ENCODE results near the gene ZXDC.

Gene ZXDC

DNA sequence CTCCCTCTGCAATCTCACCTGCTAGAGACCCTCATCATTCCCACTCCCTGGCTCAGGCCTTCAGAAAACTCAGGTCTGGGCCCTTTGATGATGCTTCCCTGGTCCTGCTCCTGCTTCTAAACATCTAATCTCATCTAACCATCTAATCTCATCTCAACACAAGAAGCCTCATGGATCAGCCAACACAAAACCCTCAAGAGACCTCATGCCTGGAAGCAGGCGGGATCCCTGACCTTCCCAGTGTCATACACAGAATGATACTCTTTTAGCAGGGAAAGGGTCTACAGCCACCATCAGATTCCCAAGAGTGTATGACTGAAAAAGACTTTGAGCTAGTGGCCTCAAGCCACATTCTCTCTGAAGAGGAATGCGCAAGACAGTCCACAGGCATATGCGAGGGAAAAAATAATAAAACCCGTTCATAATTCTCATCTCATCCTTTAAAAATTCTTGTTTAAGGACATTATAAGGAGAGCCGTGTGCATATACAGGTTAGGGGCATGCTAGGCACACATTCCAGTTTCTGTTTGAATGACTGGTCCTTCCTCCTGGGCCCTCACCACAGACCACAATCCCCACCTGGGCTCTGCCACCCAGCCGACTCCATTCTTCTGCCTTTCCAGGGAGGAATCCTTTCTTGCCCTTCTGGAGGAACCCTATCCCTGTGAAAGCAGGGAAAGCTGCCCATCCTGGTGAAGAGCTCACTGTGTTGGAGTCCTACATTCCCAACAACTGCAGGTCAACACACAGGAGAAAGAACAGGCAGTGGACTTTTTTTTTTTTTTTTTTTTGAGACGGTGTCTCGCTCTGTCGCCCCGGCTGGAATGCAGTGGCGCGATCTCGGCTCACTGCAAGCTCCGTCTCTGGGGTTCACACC, 2.2 kb downstream of the ZXDC start:
- peak in 1 of 5 experiments; percentile 45 for DNase-seq

DNA sequence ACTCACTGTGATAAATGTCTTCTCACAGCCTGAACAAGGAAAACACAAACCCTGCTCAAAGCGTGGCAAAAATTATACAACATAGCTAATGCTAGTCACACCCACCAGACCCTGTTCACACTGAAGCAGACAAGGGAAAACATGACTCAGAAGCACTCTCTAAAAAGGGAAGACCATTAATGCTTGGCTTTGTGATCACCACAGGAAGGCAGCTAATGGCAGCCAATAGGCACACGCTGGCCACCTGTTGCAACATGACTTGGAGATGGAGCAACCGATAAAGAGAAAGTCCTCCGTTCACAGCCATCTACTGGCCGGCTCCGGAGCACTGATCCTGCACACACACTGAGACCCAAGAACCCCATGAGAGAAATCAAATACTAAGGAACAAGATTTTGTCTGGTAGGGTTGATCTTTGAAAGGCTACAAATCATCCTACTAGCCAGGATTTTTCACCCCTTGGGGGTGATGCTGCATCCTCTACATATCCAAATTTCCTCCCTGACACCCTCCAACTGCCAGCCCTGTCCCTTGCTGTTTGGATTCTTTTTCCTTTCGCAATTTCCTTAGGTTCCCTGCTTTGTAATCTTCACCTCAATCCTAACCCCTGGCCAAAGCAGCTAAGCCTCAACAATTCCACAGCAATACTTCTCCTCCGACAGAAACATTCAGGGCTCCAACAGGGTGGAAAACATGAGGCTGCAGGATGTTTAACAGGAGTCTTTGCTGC, 3.2 kb downstream of the ZXDC start:
- DNase-seq: no peak

DNA sequence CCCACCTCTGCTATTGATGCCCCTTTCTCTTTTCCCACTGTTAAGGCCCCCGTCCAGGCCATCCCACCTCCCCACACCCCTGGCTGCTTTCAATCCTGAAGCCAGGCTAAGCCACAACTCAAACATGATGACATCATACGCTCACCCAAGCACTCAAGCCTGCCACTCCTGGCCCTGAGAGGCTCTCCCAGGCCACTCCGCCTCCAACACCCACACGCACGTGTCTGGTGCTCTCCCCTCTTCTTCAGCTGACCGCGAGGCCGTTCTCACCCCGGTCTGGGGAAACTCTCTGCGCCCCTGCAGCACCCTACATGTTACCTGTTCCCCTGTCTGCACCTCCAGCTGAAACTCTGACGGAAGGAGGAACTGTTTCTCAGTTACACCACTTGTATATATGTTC, 6.2 kb downstream of the ZXDC start:
- no peak for DNase-seq

DNA sequence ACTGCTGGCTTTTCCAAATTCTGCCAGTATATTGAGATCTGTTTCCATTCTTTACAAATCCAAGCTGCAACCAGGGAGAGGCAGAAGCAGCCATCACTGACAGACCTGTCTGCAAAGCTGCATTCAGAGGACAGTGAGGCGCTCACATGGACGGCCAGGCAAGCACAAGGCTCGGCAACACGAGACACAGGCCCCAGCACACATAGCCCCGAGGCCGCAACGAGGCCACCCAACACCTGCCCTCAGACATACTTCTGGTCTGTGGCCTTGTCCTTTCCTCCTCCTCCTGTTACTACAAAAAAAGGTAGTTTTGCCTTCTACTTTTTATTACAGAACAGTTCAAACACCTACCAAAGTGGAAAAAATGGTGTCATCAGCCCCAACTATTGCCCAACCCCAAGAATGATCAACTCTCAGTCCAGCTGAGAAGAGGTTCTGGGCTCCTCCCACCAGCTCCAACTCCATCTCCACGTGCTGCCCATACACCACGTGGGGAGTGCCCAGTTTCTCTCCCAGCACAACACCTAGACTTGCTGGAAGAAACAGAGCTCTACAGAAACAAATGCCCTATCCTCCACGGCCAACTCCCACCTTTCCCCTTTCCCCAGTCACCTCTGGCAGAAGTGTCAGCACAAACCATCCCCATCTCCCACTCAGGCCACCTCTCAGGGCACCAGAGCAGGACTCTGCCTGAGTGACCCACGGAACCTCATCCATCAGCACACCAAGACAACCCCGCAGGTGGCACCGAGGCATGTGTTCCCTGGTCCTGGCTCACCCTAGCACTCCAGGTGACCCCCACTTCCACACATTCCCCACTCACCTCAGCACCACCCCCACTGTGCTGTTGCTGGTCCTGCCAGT, 7.4 kb downstream of the ZXDC start:
- DNase-seq: no peak

DNA sequence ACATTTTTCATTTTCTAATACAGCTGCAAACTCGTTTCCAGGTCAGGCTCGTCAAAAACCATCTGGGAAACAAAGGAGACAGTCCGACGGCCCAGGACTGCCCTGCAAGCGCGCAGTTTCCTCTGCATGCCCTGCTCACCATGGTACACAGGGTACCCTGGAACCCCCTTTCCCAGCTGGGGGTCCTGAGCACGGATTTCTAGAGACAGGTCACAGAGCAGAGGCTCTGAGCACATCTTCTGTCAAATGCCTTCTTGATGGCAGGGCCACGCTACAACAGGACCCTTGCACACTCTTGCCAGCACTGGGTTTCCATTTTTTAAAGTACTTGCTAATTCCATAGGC, 8.1 kb downstream of the ZXDC start:
- no peak for DNase-seq

DNA sequence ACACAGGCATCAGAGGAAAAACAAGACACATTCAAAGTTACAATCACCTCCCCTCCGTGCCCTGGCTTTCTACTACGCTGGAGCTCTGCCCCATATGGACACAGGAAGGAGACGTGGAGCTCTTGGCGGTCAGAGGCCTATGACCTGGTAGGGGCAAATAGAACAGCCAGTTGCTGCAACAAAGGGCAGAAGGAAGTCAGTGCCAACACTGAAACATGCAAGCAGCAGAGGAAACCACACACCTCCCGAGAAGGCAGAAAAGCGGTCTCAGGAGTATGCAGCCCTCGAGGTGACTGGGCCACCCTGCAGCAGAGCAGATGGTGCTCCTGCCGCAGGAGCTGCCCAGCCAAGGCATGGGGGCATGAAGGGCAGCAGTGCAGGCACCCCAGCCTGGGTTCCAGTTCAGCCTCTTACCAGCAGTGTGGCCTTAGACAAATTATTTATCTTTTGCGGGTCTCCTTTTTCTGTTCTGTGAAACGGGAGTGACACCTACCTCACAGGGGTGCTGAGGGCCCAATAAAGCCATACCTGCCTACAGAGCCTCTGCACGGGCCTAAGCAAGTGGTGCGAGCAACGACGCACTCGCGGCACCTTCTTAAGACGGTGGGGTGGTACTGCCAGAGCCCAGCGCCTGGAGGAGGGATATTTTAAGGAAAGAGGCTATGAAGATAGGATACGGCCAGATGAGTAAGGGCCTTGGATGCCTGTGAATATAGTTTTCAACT, 8.6 kb downstream of the ZXDC start:
- peak in 1 of 5 experiments; percentile 42 for DNase-seq

DNA sequence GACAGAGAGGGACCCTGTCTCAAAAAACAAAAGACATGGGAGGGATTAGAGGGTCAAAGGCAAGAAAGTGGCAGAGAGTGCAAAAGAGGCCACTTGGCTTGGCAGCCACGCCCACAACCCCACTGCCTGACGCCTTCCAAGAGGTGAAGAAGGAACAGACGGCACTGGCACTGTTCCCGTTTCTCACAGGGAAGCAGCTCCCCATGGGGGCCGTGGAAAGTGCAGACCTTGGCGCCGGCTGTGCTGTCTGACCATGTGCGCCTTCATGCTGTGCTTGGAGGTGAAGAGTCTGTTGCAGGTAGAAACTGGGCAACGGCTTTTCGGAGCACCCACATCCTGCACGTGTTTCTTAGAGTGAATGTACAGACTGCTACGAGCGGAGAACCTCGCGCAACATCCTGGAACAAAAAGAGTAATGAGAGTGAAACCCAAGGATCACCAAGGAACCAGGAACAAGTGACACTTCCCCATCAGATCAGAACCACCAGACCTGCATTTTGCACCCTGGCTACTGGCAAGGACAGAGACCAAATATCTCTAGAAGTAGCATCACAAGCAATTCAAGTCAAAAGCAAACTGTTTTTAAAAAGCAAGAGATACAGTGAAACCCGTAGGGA, 9.7 kb downstream of the ZXDC start:
- peak in 1 of 5 experiments; percentile 41 for DNase-seq

DNA sequence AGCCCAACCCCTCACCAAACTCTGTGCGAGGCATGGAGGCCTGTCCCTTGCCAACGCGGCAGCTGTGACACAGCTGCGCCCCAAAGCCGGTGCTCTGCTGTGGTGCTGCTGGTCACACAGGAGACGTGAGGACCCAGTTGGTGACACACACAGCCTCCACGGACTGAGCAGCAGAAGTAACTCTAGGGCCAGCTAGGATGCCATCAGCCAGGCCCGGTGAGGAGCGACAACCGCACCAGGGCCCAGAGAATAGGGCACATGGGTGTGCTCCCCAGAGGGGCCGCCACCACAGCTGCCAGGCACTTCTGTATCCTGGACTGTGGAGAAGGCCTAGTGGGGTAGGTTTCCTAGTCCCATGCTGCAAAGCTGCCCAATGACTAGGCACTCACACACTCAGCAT, 10.7 kb downstream of the ZXDC start:
- no peak for DNase-seq

DNA sequence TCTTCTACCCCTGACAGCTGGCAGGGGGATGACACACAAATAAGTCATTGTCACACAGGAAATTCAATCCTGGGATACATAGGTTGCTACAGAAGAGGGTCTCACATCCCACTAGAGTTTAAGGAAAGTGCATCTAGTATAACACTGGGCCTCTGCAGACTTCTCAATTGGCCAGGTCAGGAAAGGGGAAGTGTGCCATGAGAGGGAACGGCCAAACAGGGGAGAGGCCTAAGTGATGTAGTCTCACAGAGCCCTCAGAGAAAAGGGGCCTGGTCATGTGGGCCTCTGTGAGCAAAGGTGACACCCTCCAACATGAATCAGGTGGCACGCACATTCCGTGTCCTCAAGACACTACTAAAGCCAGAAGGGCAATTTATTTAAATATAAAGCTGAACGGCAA, 11.2 kb downstream of the ZXDC start:
- no peak for DNase-seq

DNA sequence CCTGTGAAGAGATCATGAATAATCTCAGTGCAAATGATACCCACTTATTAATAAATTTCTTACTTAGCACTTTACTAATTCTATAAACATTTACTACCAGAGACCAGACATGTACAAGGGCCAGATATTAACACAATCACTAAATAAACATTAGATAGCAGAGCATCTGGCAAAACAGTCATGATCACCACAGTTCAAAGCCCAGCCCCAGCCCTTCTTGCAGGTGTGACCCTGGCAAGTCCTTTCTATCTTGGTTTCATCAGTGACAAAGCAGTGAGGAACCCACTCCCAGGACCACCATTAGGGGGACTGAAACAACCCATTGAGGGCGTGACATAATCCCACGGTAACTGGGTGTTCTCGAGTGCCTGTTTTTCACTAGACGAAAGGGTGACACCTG, 11.6 kb downstream of the ZXDC start:
- DNase-seq: no peak

DNA sequence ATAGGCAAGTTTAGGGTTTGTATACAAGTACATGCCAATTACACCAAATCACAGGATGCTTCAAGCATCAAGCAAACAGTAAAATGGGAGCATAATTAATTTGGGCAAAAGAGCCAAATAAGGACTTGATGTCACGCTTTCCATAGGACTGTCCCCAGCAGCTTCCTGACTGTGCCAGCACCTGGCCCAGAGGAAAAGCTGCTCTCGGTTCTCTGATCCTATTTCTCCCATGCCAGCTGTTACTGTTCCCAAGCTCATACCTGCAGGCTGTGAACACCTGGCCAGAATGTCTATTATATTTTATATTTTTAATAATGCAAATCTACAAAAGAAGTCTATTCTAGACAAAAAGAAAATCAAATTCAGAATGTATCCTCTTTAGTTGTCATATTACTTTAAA, 12.2 kb downstream of the ZXDC start:
- DNase-seq: no peak

DNA sequence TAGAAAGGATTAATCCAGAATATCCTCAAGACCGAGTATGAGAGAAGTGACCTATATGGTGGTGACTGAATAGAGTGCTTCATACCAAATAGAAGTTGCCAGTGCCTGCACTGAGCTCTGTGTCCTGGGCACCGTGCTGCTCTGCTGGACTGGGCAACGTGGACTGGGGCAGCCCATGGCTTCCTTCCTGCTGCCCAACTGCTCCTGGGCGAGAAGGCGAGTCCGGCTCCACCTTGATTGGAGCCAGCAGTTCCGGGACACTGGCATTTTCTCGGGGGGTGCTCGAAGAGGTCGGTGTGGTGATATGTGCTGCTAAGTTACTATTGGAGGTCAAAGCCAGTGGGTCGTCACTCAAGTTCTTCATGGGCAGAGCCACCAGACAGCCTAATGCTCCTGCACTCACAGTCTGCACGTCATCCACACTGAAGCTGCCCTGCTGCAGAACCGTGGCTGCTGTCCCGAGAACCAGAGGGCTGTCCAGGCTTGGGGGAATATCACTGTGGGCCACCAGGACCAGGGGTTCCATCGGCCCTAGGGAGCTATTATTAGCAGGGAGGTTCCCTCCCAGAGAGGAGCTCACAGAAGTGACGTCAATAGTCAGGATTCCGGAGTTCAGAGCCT, 14.1 kb downstream of the ZXDC start:
- no peak for DNase-seq

DNA sequence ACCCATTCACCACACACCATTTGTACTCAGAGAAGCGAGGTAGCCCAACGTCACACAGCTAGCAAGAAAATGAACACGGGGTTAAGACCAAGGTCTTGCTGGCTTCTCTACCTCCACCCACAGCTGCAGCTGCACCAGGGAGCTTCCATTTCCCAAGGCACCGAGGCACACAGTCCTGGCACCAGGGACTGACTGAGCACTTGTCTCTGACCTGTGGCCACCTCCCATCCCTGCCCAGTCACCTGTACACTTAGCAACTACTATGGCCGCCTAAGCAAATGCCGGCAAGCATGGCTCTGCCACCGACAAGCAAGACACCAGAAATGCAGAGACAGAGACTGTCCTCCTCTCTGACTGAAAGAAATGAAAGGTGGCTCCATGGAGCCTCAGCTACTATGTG, 15.3 kb downstream of the ZXDC start:
- DNase-seq: no peak

DNA sequence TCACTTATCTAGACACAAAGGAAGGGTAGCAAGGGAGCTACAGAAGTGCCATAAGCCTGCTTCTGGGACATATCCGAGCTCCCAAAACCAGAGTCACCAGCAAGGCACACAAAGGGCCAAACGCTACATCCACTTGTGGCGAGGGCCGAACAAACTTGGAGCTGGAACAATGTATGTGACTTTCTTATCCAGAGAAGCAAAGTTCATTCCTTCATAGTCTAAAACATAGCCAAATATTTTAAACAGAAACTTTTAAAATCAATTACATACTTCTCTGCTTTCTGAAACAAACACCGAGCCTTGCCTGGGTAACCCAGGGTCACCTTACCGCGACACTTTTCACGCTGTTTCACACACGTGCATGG, 15.9 kb downstream of the ZXDC start:
- no peak for DNase-seq

DNA sequence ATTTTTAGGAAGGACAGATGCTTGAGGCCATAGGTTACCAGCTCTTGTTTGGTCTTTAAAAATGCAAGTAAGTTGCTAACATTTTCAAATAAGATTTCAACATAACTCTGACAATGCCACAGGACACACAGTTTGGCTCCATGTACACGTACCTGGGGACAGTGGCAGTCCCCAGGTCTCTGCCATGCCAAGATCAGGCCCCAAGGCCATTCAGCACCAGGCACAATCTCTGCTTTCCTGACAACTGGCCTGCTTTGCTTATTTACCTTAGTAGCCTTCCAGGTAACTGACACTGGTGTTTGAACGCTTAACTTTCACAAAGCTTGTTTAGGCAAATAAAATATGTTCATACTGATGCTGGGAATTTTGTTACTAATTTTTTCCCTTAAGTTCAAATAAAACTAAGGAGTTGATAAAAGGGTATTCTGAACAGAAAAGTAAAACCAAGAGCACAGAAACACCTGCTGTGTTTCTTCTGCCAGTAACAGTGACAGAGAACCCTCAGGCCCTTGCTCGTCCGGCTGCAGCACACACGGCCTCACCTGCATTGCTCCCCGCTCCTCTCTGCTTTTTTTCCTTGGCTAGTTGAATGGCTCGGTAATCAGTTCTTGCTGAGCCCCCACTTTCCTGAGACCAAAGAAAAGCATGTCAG, 16.5 kb downstream of the ZXDC start:
- no peak for DNase-seq

DNA sequence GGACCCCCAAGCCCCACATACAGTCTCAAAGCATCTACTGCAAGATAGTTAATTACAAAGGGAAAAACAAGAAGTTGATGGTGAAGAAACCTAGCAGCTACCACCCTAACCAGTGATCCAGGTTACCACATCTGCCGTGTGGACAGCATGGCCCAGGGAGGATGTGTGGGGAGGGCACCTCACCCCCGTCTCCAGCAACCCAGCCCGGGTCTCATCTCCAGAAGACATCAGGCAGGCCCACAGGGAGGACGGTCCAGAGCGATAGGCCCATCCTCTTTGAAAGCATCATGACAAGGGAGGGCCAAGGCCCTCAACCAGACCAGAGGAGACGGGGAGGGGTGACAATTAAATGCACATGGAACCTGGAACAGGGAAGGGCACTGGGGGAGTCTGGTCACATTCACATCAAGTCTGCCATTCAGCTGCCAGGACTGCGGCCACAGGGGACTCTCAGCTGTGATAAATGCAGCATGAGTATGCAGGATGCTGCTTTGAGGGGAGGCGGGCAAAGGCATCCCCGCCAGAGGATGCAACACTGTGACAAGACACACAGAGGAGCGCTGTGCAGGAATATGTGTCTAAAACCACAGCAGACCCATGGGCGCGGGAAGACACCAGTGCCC, 18.8 kb downstream of the ZXDC start:
- DNase-seq: no peak

DNA sequence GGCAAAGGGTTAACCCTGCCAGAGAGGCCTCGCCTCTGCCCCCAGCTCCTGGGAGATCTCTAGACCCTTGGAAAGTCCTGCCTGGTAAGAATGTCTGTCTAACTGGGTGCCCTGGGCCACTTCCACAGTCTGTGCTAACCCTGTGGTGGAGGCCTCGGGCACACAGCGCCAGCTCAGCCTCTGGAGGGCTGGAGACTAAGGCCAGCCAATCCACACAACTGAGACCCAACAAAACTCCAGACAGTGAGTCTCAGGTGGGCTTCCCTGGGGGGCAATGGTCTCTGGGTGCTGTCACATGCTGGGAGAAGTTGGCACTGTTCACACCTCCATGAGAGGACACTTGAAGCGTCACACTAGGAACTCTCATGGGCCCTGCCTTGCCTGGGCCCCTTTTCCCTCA, 19.5 kb downstream of the ZXDC start:
- no peak for DNase-seq

DNA sequence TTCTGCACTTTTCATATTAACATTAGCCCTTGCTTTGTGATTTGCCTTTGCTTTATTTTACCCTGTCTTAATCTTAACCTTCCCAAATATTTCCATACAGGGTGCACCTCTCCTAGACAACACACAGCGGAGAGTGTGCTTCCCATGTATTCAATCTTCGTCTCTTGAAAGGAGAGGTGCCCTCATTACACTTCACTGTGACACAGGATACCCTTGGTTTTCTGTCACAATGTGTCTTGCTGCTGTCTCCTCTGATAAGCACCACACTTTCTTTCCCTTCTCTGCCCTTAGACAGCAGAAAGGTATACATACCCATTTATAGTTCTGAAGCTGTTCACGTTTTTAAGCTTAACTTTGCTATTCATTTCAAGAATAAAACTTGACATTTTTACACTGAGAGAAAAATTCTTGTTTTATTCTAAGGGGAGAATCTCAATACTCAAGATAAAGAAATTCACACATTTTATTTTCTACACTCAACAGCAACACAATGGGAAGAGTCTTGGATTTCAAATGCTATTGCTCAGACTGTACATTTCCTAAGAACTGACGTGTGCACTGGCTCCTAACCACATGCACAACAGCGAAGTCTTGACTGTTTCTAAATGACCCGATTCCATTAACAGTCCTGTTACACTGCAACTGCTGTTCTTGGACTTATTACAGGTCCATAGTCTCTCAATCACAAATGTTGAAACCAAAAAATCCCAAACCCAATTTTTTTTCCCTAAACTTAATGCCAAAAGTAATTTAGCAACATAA, 21.1 kb downstream of the ZXDC start:
- DNase-seq: peak in 1 of 5 experiments; percentile 27

DNA sequence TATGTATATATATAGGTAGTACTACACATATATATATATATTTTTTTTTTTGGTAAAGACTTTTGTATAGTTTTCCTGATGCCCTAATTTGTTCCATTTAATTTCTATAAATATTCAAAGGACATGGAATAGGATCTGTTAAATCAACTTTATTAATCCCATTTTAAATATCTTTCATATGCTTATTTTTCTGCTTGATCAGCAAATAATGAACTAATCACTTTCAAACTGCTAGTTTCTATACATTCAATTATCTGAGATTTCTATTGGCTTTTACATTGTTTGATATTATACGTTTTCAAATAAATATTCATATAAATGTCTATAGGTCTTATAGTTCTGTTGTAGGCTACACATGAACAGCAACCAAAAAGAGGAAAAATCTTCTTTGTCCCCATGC, 21.7 kb downstream of the ZXDC start:
- no peak for DNase-seq

DNA sequence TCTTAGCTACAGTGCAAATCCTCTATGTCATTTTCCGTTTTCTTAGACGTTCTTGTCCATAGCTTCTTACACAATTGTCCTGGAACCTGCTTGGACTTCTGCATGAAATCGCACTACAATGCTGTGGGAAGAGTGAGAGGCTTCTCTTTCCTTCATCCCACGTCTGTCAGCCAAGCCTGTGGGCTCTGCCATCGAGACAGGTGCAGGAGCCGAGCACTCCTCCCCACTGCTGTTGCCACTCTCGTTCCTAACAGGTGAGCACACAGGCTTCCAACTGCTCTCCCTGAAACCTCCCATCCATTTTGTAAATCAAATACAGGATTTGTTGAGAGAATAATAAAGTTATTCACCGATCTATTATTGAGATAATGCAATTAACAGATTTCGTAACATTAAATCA, 23.5 kb downstream of the ZXDC start:
- no peak for DNase-seq

Measured in T-helper 2 cell (primary cell).